Forelimb muscle (tissue), 1 donor: ENCODE data around the gene USP3. TPM values are rescaled to one million over a fixed set of nuclear protein-coding genes. Genes with fewer than 3 reads are reported as not detected.
"Not testable (repeated sequence)": the region's sequence is repeated elsewhere in the genome, so short reads cannot be mapped to it uniquely, and the experiment has no call there.

ENCODE experiments used
- DNase-seq: peaks from one replicate; pipeline ENCODE4 v3.0.0-alpha.2; 2013; ENCODE audit warnings: low read depth
- polyA plus RNA-seq: library from polyadenylated mRNA; unstranded; fragments of 120-200 nt; gene quantifications from one replicate; pipeline ENCODE4 v1.2.1, GENCODE V29; 2013; ENCODE audit not compliant: insufficient read length

USP3 gene
- polyA plus RNA-seq, 1 donor, result 22.1 TPM

DNA sequence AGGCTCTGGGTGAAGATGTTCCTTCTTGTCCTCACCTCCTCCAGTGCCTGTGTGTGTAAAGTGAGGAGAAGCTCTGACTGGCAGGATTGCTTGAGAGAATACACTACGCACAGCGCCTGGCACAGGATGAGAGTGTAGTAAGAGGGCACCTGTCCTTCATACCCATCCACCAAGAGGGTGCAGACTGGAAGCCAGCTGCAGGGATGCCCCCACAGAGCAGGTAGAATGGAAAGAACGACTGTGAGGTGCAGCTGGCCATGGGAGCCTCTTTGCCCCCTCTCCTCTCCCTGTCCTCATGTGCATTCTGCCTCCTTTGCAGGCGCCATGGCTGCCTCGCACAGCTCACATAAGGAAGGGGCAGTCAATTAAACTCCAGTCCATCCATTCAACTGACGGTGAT lies 105.1 kb downstream of the USP3 start:
- no peak for DNase-seq

DNA sequence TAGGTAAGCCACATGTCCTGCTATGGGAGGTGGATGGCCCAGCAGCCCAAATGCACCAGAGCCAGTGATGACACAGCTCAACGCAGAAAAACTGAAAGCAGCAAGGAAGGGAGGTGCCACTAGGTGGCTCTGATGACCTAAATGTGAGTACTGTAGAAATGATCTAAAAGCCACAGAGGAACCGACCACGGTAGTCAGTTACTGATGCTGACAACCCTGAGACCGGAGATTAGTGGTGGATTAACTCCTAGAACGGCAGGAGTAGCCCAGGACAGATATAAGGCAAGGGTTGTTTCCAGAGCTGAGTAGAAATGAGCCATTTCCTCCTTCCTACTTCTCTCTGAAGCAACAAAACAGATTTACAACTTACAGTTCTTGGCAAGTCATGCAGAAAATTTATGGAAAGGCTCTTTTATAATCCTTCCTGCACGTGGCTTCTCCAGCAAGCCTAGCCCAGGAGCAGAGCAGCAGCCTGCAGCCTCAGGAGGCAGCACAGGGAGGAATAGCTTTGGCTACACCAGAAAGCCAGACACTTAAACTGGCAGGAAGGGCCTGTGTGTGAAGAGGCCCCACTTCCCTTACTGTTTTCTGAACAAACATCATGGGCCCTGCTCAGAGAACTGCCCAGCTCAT lies 105.9 kb downstream of the USP3 start:
- DNase-seq, result peak; percentile 79

- DNase-seq, result no peak
Measured at GRCh38 chr15:63611177-63611576, 106.8 kb downstream of the USP3 start.

DNA sequence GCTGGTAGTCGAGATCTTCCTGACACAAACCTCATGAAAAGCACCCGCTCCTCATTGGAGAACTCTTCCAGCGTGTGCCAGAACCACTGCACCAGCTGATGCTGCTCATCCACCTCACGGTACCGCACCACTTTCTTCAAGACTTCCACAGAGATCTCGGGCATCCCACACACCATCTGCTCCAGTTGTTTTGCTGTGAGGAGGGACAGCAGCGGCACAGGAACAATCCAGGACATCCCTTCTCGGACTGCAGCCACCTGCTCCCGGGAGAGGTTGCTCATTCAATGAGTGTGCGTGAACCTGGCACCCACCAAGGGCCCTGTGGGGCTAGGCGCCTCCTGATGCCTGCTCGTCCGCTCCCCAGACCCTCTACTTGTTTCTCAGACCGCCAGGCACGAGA lies 107.9 kb downstream of the USP3 start:
- no peak for DNase-seq

- DNase-seq, result no peak
Measured at GRCh38 chr15:63615935-63616334, 111.5 kb downstream of the USP3 start.

DNA sequence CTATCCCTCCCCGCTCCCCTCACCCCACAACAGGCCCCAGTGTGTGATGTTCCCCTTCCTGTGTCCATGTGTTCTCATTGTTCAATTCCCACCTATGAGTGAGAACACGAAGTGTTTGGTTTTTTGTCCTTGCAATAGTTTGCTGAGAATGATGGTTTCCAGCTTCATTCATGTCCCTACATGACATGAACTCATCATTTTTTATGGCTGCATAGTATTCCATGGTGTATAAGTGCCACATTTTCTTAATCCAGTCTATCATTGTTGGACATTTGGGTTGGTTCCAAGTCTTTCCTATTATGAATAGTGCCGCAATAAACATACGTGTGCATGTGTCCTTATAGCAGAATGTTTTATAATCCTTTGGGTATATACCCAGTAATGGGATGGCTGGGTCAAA lies 112.8 kb downstream of the USP3 start:
- not testable (repeated sequence) for DNase-seq

GRCh38 chr15:63617627-63618026 lies 113.2 kb downstream of the USP3 start:
- DNase-seq, result not testable (repeated sequence)

GRCh38 chr15:63620760-63621159 lies 116.4 kb downstream of the USP3 start:
- DNase-seq, result not testable (repeated sequence)

DNA sequence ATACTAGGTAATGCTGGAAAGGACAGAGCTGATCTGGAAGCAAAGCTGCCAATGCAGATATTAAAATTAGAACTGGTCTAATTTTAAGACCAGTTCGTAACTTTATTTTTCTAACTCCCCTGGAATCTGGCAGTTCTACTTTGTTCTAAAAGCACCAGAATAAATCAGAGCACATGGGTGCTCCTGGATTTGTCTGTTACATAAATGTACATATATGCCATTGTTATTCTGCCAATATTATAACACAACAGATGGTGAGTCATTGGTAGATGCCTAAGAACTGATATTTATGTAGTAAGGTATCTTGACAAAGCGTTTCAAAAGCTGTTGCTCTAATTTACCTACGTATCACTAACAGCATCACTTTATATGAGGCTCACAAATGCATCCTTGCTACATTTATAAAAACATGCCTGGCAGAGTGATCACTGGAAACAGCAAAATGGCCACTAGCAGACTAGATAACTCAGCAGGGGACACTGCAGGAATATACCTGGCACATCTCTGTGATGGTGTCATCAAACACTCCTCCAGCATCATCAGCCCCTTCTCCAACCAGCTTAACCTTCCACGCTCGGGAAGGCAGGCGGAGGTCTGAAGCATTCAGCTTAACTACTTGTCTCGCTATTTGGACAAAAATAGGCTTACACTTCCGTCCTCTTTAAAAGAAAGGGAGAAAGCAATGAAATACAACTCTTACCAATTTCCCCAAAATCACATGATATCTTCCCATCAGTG lies 119.0 kb downstream of the USP3 start:
- DNase-seq, result no peak

DNA sequence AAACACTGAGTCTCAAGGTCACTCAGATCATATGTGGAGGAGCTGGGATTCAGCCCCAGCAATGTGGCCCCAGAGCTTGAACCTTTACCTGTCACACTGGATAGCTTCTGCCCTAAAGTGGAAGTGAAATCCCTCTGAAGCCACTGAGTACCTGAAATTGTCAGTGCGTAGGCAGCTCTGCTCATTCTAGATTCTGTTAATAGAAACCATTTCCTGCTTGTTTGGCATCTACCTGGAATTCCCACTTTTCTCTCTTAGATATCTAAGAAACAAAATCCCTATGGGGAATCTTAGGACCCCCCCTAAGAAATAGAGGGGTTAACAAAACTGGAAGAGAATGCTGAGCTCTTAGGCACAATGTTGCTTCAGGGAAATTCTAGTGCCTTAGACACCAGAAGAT lies 122.6 kb downstream of the USP3 start:
- no peak for DNase-seq

DNA sequence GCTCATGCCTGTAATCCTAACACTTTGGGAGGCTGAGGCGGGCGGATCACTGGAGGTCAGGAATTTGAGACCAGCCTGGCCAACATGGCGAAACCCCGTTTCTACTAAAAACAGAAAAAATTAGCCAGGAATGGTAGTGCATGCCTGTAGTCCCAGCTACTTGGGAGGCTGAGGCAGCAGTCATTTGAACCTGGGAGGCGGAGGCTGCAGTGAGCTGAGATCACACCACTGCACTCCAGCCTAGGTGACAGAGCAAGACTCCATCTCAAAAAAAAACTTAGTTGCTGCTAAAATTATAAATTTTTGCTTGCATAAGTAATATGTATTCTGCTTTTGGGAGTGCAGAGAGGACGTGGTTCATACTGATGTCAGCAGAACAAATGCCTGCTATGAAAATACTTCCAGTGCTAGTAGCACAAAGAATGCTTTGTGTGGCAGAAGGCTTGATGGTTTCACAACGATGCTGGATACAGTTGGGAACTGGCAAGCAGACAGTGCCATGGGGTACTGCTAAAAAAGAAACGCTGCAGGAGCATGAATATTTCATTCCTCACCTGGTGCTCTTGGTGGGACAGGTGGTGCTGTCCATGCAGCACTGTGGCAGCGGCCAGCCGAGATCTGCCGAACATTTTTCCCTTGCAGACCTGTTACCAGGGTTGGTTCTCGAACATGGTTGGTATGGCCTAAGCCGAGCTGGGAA lies 123.9 kb downstream of the USP3 start:
- no peak for DNase-seq

DNA sequence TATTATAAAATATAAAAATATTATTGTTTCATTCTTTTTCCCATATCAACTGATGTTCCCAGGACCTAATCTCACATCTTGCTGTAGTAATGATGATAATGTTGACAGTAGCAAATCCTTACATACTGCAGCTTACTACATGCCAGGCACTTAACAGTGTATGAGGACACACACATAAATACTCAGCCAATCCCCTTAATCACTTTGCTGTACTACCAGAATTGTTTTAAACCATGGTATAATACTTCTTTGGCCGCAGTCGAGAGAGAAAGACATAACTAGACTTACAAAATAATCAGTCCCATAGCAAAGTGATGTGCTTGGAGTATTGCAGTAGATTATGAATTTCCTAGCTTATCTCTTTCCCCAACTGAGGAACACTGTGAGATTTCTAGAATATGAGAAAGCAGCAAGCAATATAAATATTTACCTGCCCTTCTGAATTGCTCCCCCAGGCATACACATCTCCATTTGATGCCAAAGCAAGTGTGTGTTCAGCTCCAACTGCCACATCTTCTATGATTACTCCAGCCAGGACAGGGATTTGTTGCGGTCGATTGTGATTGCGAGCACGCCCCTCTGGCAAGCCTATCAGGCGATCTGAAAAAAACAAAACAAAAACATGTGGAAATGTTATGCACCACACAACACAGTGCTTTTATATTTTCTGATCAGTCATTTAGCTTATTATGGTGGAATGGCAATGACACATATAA lies 125.8 kb downstream of the USP3 start:
- DNase-seq, result no peak

GRCh38 chr15:63633312-63633711 lies 128.9 kb downstream of the USP3 start:
- DNase-seq, result no peak

DNA sequence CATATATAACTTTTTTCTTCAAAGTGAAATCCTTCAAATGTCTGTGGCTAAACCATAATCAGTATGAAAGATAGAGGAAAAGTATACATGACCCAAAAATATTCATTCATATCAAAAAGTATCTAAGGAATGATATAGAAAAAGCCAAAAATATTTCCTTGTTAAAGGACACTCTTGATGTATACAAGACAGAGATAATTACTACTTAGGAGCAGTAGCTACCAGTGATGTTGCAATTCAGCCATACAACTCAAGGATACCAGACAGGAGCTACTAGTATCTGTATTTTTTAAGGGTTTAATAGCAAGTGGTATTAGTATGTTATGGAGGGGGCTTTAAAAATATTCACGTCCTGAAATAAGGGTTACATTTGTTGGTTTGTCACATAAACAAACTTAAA lies 129.8 kb downstream of the USP3 start:
- DNase-seq, result no peak

GRCh38 chr15:63636518-63637061 lies 132.2 kb downstream of the USP3 start:
- DNase-seq, result no peak

- DNase-seq, result no peak
Measured at GRCh38 chr15:63638839-63639238, 134.4 kb downstream of the USP3 start.

DNA sequence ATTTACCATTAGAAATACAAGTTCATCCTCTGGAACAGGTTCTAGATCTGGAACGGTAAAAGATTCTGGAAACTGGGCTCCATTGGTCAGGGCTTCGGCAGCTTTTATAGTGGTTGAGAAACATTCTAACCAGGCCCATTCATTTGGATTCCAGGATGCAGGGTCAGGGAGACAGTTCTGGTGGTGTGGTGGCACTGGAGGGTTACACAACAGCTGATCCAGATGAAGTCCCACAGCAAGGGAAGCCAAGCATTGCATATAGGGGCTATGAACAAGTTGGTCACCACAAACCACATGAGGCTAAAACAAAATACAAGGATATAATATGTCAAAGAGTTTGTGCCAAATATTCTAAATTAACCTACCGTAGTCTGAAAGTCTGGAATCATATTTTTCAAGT lies 135.8 kb downstream of the USP3 start:
- DNase-seq, result no peak

Other genes starting within 250 kb of the USP3 start
- gene APH1B, start 227.0 kb upstream of the USP3 start, polyA plus RNA-seq, result 11.5 TPM
- 0.75 TPM for gene CA12, start 122.7 kb upstream of the USP3 start, polyA plus RNA-seq
- gene FBXL22, start 92.8 kb downstream of the USP3 start, polyA plus RNA-seq, result 33.6 TPM